H1 (cell line): Measurements from ENCODE around the gene GPC3. TPM values are rescaled to one million over a fixed set of nuclear protein-coding genes. Genes with fewer than 3 reads are reported as not detected.

Source experiments
- CBX5 ChIP-seq: fragments of 300-800, 300-1000 bp; sonication (generic); IDR thresholded peaks from 2 replicates; pipeline ENCODE4 v1.7.1; 2016; ENCODE audit warnings: antibody characterized with exemption, low read length, low read depth
- CBX8 ChIP-seq: fragments of 300-800, 300-1000 bp; sonication (generic); IDR thresholded peaks from 2 replicates; pipeline ENCODE4 v1.7.1; 2016; ENCODE audit warnings: low read depth, low read length, borderline replicate concordance
- FOSL1 ChIP-seq: IDR thresholded peaks from 2 replicates; pipeline ENCODE4 v1.6.1; 2011; ENCODE audit warnings: mild to moderate bottlenecking, low read depth, low read length, moderate library complexity; ENCODE audit not compliant: insufficient read depth
- GABPA ChIP-seq: IDR thresholded peaks from 2 replicates; pipeline ENCODE4 v1.6.1; 2011; ENCODE audit warnings: mild to moderate bottlenecking, low read length, moderate library complexity, borderline replicate concordance; ENCODE audit not compliant: insufficient read depth
- NRF1 ChIP-seq: IDR thresholded peaks from 2 replicates; pipeline ENCODE4 v1.6.1; 2011; ENCODE audit warnings: mild to moderate bottlenecking, low read depth, low read length, improper control_type of control experiment
- RNF2 ChIP-seq: fragments of 200-900, 300-1000 bp; sonication (generic); IDR thresholded peaks from 2 replicates; pipeline ENCODE4 v1.7.1; 2016; ENCODE audit warnings: borderline replicate concordance, low read depth, mild to moderate bottlenecking, antibody characterized with exemption, low read length; ENCODE audit not compliant: poor library complexity, severe bottlenecking; ENCODE audit errors: missing control alignments
- polyA plus RNA-seq, 7 experiments: library from polyadenylated mRNA; depleted of rRNA in 3 of 7; stranded (reverse) in 5 of 7; unstranded in 2 of 7; fragments of >200 nt in 5 of 7; fragments of 200-250 nt in 2 of 7; gene quantifications; 1 replicate in 5 of 7; 2 replicates in 1 of 7; 4 replicates in 1 of 7; pipeline versions ENCODE4 v1.2.1 to v1.2.3, GENCODE V29; 2011 to 2013; ENCODE audit warnings: missing spikeins in 2 of 7, mixed read lengths in 2 of 7
- total RNA-seq: library from RNA; stranded (reverse); fragmentation: NEBNext Ultra II Directional; extraction: Animal tissue kit (Norgen Biotek cat#: 25700); gene quantifications from 2 replicates; pipeline ENCODE4 v1.2.1, GENCODE V29; 2021

The GPC3 gene
- total and polyA plus RNA-seq, 2 of the 8 experiments (the other 6 are each of a cell fraction or from before 2014, with no cell fraction given), result 64.8 to 71.9 TPM

DNA sequence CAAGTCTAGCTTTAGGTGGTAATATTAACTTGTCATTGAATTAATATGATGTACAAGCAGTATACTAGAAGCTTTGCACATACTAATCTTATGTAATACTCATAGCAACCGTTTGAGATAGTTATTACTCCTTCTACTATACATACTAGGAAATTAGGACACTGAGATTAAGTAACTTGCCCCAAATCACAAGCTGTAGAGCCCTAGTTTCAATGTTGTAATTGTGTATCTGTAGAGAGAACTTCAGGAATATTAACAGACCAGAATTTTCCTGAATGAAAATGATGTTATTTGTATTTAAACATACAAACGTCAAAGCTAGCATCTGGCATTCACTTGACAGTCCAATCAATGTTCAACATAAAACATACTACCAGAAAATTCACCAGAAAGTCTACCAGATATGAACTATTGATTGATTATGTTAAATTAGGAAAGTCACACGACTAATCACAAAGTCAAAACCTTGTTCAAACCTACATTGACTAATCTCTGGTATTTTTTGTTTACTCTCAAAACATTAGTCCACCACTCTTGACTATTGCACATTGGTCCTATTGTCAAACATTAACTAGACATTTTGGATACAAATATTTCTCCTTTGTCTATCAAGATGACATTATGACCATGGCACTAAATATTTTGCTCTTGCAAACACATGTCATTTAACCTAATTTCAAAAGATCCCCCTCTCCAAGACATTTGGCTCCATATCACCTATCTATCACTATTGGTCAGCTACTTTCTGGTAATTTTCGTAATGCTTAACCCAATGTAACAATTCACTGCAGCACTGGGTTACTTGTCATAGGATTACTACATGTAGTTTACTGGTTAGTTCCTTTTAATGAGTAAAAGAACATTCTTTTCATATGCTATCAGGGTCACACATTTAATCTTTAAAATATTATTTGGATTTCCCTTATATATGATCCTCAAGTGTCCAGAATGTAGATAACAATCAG is 100.7 kb downstream of the GPC3 start (continued):
- no peak for TF ChIP-seq FOSL1
- TF ChIP-seq CBX8, result no peak
- TF ChIP-seq NRF1, result no peak
- no peak for TF ChIP-seq GABPA
- no peak for TF ChIP-seq RNF2
- TF ChIP-seq CBX5, result no peak
